ENCODE results near the gene SSTR4.

The SSTR4 gene

GRCh38 chr20:23052904-23053303 lies 17.8 kb downstream of the SSTR4 start:
- no peaks in the 10 kb centered on the region for H3K4me1 ChIP-seq (ENCODE audit: insufficient read depth, low read length)
- no peaks in the 10 kb centered on the region for H3K36me3 ChIP-seq (ENCODE audit: insufficient read depth, low read length)
- H2AFZ ChIP-seq (ENCODE audit: low read depth, low read length), result no peak overlapping the region
- peaks cover 56% of the 10 kb centered on the region for H3K27me3 ChIP-seq (ENCODE audit: insufficient read depth, low read length)
- H3K9me3 ChIP-seq (ENCODE audit: low read length), result no peaks in the 10 kb centered on the region
- no peak overlapping the region for H3K4me3 ChIP-seq (ENCODE audit: low read length)

GRCh38 chr20:23058240-23058639 lies 23.1 kb downstream of the SSTR4 start:
- Histone ChIP-seq H3K27me3 (ENCODE audit: insufficient read depth, low read length) (peaks cover 2% of the 10 kb centered on the region), H3K9me3 (ENCODE audit: low read length) (no peaks in the 10 kb centered on the region), H3K4me3 (ENCODE audit: low read length) (no peak overlapping the region), H3K36me3 (ENCODE audit: insufficient read depth, low read length) (no peaks in the 10 kb centered on the region), H2AFZ (ENCODE audit: low read depth, low read length) (no peak overlapping the region), H3K4me1 (ENCODE audit: insufficient read depth, low read length) (no peaks in the 10 kb centered on the region)

GRCh38 chr20:23059001-23059400 lies 23.9 kb downstream of the SSTR4 start:
- Histone ChIP-seq H2AFZ (ENCODE audit: low read depth, low read length) (no peak overlapping the region), H3K36me3 (ENCODE audit: insufficient read depth, low read length) (no peaks in the 10 kb centered on the region), H3K4me3 (ENCODE audit: low read length) (no peak overlapping the region), H3K27me3 (ENCODE audit: insufficient read depth, low read length) (no peaks in the 10 kb centered on the region), H3K9me3 (ENCODE audit: low read length) (no peaks in the 10 kb centered on the region), H3K4me1 (ENCODE audit: insufficient read depth, low read length) (no peaks in the 10 kb centered on the region)

DNA sequence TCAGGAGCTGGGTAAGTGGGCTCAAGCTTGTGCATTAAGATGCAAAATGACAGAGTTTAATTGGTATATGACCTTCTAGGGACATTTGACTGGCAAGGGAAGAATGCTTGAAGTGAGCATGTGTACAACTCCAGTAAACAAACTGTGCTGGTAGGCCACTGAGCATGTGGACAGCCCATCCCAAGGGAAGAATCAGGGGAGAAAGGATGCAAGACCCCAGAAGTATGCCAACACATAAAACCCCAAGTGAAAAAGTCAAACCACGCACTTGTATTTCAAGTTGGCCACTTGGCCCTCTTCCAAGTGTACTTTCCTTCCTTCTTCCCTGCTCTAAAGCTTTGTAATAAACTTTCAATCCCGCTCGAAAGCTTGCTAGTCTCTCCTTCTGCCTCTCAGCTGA lies 24.7 kb downstream of the SSTR4 start:
- no peaks in the 10 kb centered on the region for H3K4me1 ChIP-seq (ENCODE audit: insufficient read depth, low read length)
- no peak overlapping the region for H2AFZ ChIP-seq (ENCODE audit: low read depth, low read length)
- H3K36me3 ChIP-seq (ENCODE audit: insufficient read depth, low read length), result no peaks in the 10 kb centered on the region
- H3K27me3 ChIP-seq (ENCODE audit: insufficient read depth, low read length), result no peaks in the 10 kb centered on the region
- H3K9me3 ChIP-seq (ENCODE audit: low read length), result no peaks in the 10 kb centered on the region
- no peak overlapping the region for H3K4me3 ChIP-seq (ENCODE audit: low read length)

- no peak overlapping the region for H3K4me3 ChIP-seq (ENCODE audit: low read length)
- no peak overlapping the region for H2AFZ ChIP-seq (ENCODE audit: low read depth, low read length)
Measured at GRCh38 chr20:23060629-23061028, 25.5 kb downstream of the SSTR4 start.

DNA sequence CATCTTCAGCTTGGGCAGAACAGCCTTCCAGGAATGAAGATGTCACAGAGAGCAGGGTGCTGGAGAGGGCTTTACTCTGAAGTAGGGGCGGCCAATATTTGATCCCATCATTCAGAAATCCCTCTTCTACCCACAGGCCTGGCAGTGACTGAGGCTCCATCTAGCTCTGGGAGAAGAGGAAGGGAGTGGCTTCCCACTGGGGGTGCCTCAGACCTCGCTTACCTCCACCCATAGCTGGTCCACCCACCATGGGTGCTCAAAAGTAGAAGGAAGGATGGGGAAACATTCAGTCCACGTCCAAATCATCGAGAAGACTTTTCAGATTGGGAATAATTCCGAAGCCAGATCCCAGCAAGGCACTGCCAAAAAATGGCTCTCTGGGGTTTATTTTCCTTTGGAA lies 26.1 kb downstream of the SSTR4 start:
- Histone ChIP-seq H3K27me3 (ENCODE audit: insufficient read depth, low read length) (no peaks in the 10 kb centered on the region), H3K4me1 (ENCODE audit: insufficient read depth, low read length) (no peaks in the 10 kb centered on the region), H3K4me3 (ENCODE audit: low read length) (no peak overlapping the region), H2AFZ (ENCODE audit: low read depth, low read length) (no peak overlapping the region), H3K9me3 (ENCODE audit: low read length) (no peaks in the 10 kb centered on the region), H3K36me3 (ENCODE audit: insufficient read depth, low read length) (no peaks in the 10 kb centered on the region)

More at GRCh38 chr20:23060629-23061028, 25.5 kb downstream of the SSTR4 start:
- H3K36me3 ChIP-seq (ENCODE audit: insufficient read depth, low read length), result no peaks in the 10 kb centered on the region
- no peaks in the 10 kb centered on the region for H3K4me1 ChIP-seq (ENCODE audit: insufficient read depth, low read length)
- H3K9me3 ChIP-seq (ENCODE audit: low read length), result no peaks in the 10 kb centered on the region
- H3K27me3 ChIP-seq (ENCODE audit: insufficient read depth, low read length), result no peaks in the 10 kb centered on the region

GRCh38 chr20:23061734-23062561 lies 26.8 kb downstream of the SSTR4 start:
- Histone ChIP-seq H3K36me3 (ENCODE audit: insufficient read depth, low read length) (no peaks in the 10 kb centered on the region), H3K4me1 (ENCODE audit: insufficient read depth, low read length) (no peaks in the 10 kb centered on the region), H3K27me3 (ENCODE audit: insufficient read depth, low read length) (no peaks in the 10 kb centered on the region), H2AFZ (ENCODE audit: low read depth, low read length) (no peak overlapping the region), H3K9me3 (ENCODE audit: low read length) (no peaks in the 10 kb centered on the region), H3K4me3 (ENCODE audit: low read length) (no peak overlapping the region)

DNA sequence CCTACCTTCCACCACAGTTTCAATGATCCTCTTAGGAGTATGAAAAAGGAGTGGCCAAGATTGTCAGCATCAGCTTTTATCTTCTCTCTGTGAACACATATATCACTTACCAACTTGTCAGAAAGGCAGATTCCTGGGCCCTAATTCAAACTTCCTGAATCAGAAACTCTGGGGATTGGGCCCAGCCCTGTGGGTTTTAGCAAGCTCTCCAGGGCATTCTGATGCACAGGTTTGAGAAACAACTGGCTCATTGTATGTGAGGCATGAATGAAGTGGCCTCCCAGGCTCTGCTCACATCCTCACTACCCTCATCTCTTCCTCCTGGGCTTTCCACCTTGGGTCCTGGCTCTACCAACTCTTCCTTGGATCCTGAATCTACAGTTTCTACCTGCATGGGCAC lies 27.5 kb downstream of the SSTR4 start:
- H3K36me3 ChIP-seq (ENCODE audit: insufficient read depth, low read length), result no peaks in the 10 kb centered on the region
- no peaks in the 10 kb centered on the region for H3K9me3 ChIP-seq (ENCODE audit: low read length)
- H3K27me3 ChIP-seq (ENCODE audit: insufficient read depth, low read length), result no peaks in the 10 kb centered on the region
- H3K4me3 ChIP-seq (ENCODE audit: low read length), result no peak overlapping the region
- no peaks in the 10 kb centered on the region for H3K4me1 ChIP-seq (ENCODE audit: insufficient read depth, low read length)
- H2AFZ ChIP-seq (ENCODE audit: low read depth, low read length), result no peak overlapping the region

DNA sequence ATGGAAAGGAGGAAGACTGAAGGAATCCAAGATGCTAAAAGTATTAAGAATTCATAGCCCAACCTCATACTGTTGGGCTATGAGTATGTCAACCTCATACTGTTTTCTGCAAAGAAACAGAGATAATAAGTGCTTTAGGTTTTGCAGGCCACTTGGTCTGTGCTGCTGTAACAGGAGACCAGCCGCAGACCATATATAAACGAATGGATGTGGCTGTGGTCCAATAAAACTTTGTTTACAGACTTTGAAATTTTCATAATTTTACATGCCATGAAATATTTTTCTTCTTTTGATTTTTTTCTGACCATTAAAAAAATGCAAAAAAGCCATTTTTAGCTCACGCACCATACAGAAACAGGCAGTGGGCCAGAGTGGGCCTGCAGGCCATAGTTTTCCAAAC lies 28.1 kb downstream of the SSTR4 start:
- Histone ChIP-seq H3K36me3 (ENCODE audit: insufficient read depth, low read length) (no peaks in the 10 kb centered on the region), H3K4me1 (ENCODE audit: insufficient read depth, low read length) (no peaks in the 10 kb centered on the region), H2AFZ (ENCODE audit: low read depth, low read length) (no peak overlapping the region), H3K27me3 (ENCODE audit: insufficient read depth, low read length) (no peaks in the 10 kb centered on the region), H3K4me3 (ENCODE audit: low read length) (no peak overlapping the region), H3K9me3 (ENCODE audit: low read length) (no peaks in the 10 kb centered on the region)

GRCh38 chr20:23063581-23063980 lies 28.5 kb downstream of the SSTR4 start:
- Histone ChIP-seq H3K4me3 (ENCODE audit: low read length) (no peak overlapping the region), H3K4me1 (ENCODE audit: insufficient read depth, low read length) (no peaks in the 10 kb centered on the region), H2AFZ (ENCODE audit: low read depth, low read length) (no peak overlapping the region), H3K27me3 (ENCODE audit: insufficient read depth, low read length) (no peaks in the 10 kb centered on the region), H3K9me3 (ENCODE audit: low read length) (no peaks in the 10 kb centered on the region), H3K36me3 (ENCODE audit: insufficient read depth, low read length) (no peaks in the 10 kb centered on the region)

GRCh38 chr20:23065266-23066201 lies 30.4 kb downstream of the SSTR4 start:
- H3K27me3 ChIP-seq (ENCODE audit: insufficient read depth, low read length), result no peaks in the 10 kb centered on the region
- H3K4me1 ChIP-seq (ENCODE audit: insufficient read depth, low read length), result no peaks in the 10 kb centered on the region
- no peaks in the 10 kb centered on the region for H3K9me3 ChIP-seq (ENCODE audit: low read length)
- no peak overlapping the region for H2AFZ ChIP-seq (ENCODE audit: low read depth, low read length)
- no peak overlapping the region for H3K4me3 ChIP-seq (ENCODE audit: low read length)
- H3K36me3 ChIP-seq (ENCODE audit: insufficient read depth, low read length), result no peaks in the 10 kb centered on the region

DNA sequence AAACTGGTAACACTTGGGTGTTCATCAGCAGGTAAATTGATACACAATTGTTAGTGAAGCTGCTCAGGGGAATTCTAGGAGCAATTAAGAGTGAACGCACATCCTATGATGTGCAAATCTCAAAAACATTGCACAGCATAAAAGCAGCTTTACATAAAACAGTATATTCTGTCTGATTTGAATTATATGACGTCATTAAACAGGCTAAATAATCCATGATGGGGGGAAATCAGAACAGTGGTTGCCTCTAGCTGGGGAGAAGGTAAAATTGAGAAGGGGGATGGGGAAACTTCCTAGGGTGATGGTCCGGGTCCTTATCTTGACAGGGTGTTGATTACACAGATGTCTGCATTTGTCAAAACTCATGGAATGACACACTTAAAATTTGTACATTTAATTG lies 31.7 kb downstream of the SSTR4 start:
- Histone ChIP-seq H3K9me3 (ENCODE audit: low read length) (no peaks in the 10 kb centered on the region), H3K36me3 (ENCODE audit: insufficient read depth, low read length) (no peaks in the 10 kb centered on the region), H3K27me3 (ENCODE audit: insufficient read depth, low read length) (no peaks in the 10 kb centered on the region), H3K4me3 (ENCODE audit: low read length) (no peak overlapping the region), H2AFZ (ENCODE audit: low read depth, low read length) (no peak overlapping the region), H3K4me1 (ENCODE audit: insufficient read depth, low read length) (no peaks in the 10 kb centered on the region)

- Histone ChIP-seq H3K9me3 (ENCODE audit: low read length) (no peaks in the 10 kb centered on the region), H3K36me3 (ENCODE audit: insufficient read depth, low read length) (no peaks in the 10 kb centered on the region), H3K4me3 (ENCODE audit: low read length) (no peak overlapping the region), H3K4me1 (ENCODE audit: insufficient read depth, low read length) (no peaks in the 10 kb centered on the region), H3K27me3 (ENCODE audit: insufficient read depth, low read length) (no peaks in the 10 kb centered on the region), H2AFZ (ENCODE audit: low read depth, low read length) (no peak overlapping the region)
Measured at GRCh38 chr20:23068283-23068682, 33.2 kb downstream of the SSTR4 start.
